Stimulated activated CD4-positive, alpha-beta T cell treated with anti-CD3 and anti-CD28 coated beads, Interleukin-1b, Interleukin-23, amount 100 ng/mL, for 4 hours (primary cell): ENCODE data around the gene ADGRL3.
"Not testable (repeated sequence)": the region's sequence is repeated elsewhere in the genome, so short reads cannot be mapped to it uniquely, and the experiment has no call there.

ENCODE experiments used
- DNase-seq, 2 donors: peaks; one replicate each; pipeline ENCODE4 v3.0.0-alpha.2; 2020; ENCODE audit warnings: low read depth in 2 of 2

Gene ADGRL3

GRCh38 chr4:61817071-61817470 lies 616.9 kb downstream of the ADGRL3 start:
- no peak for DNase-seq

- DNase-seq = no peak
Observed at GRCh38 chr4:61820136-61820535, 620.0 kb downstream of the ADGRL3 start.

DNA sequence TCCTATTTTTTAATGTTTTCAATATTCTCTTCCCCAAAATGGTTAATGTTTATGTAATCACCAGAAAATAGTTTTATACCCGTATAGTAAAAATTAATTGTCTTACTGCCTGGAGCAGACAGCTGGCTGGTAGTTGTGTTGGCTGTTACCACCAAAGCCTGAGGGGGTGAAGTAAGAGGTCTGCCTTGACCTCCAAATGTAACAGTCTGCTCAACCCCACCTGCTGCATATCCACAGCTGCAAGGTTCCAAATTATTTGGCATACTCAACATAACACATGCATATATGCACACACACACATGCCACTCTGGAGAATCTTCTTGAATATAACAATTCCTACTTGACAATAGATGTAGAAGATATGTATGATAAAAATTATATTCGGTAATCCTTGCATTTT lies 624.3 kb downstream of the ADGRL3 start:
- no peak for DNase-seq

- DNase-seq = no peak
Observed at GRCh38 chr4:61827907-61828391, 627.8 kb downstream of the ADGRL3 start.

DNA sequence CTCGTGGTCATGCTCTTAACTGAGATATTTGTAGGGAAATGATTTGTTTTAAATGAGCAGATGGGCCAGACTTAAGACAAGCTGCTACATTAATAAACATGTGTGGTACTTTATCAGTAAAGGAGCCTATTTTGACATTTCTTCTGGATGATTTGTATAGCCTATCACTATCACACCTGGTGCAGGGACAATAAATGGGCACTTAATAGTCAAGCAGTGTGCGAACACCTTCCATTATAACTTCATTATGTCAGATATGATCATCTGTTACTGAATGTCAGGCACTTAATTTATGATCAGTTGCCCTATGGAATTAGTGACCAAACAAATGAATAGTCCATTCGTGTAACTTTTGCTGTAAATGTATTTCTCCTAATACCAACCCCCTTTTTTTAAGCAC lies 628.8 kb downstream of the ADGRL3 start:
- no peak for DNase-seq

- DNase-seq = no peak
Observed at GRCh38 chr4:61831987-61832386, 631.9 kb downstream of the ADGRL3 start.

- no peak for DNase-seq
Observed at GRCh38 chr4:61837395-61837794, 637.3 kb downstream of the ADGRL3 start.

DNA sequence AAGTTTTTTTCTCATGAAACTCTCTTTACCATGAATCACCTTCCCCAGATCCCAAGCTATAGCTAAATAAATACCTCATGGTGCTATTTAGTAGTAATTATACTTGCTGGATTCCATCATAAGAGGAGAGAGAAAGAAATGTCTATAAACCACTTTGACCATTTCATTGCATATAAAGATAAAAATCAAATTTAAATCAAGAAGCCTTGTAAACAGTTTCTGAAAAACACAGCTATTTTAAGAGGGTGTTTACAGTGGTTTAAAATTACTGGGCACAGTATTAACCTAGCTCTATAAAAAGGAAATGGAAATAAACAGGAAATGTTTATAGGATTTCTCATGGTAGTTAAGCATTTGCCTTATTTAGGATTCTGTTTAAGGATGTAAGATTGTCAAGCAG lies 637.9 kb downstream of the ADGRL3 start:
- no peak for DNase-seq

- DNase-seq = no peak
Observed at GRCh38 chr4:61841714-61842113, 641.6 kb downstream of the ADGRL3 start.

- no peak for DNase-seq
Observed at GRCh38 chr4:61851126-61851525, 651.0 kb downstream of the ADGRL3 start.

GRCh38 chr4:61852105-61852504 lies 652.0 kb downstream of the ADGRL3 start:
- DNase-seq = not testable (repeated sequence)

GRCh38 chr4:61853041-61853440 lies 652.9 kb downstream of the ADGRL3 start:
- DNase-seq = no peak

DNA sequence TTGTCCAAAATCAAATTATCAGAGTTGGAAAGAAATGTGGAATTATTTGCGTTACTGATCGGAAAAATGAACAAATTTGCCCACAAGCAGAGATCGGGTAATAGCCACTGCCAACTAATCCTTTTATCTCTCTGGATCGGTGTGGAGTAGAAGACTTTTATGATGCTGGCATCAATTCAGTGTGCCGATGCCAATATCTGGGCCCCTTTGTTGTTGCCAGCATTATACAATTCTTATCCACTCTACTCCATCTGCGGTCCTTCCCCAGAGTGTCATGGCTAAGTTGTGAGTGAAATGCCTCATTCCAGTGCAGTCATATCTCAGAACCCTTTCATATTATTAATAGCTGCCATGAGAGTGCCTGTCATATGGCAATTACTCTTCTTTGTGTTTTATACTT lies 660.2 kb downstream of the ADGRL3 start:
- DNase-seq = no peak

GRCh38 chr4:61864286-61864685 lies 664.2 kb downstream of the ADGRL3 start:
- no peak for DNase-seq

DNA sequence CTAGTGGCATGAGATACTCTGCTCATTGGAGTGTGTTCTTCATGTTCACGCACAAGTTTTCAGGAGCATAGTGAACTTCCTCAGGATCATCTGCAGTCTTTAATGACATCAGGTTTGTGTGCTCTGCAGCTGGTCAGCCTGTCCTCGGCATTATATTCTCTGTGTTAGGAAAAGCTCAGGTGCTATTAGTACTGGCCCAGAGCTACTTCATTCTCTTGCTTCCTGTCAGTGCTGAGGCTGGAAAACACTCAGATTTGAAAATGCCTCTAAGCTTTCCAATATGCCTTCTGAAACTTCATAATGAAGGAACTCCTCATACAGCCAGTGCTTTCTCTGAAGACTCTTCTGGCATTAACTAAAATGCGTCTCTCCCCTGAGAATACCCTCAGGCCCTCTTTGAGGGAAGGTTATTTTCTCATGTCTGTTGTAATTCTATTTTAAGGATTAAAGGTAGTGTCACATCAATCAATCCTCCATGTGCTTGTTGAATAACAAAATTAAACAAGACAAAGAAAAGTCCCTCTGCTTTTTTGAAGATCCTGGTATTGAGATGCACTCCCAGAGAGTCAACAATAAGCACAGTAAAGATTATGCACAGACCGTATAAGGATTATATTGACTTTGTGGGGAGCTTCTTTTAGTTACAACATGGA lies 666.4 kb downstream of the ADGRL3 start:
- no peak for DNase-seq

DNA sequence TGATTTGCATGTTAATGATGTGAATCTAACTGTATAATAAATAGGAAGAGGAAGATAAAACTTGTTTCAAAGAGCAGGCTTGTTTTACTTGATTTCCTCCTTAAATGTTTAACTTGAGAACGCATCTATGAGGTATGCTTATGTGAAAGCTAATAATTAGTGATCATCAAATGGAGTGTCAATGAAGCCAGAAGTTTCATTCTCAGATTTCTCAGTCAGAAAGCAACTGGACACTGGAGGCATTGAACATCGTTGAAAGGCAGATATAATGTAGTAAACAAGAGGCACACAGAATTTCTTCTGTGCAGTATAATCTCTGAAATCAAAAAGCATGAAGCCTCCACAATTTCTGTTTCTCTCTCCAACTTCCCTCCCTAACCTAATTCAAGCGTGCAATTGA lies 672.9 kb downstream of the ADGRL3 start:
- no peak for DNase-seq

- DNase-seq = no peak
Observed at GRCh38 chr4:61877266-61877665, 677.1 kb downstream of the ADGRL3 start.

DNA sequence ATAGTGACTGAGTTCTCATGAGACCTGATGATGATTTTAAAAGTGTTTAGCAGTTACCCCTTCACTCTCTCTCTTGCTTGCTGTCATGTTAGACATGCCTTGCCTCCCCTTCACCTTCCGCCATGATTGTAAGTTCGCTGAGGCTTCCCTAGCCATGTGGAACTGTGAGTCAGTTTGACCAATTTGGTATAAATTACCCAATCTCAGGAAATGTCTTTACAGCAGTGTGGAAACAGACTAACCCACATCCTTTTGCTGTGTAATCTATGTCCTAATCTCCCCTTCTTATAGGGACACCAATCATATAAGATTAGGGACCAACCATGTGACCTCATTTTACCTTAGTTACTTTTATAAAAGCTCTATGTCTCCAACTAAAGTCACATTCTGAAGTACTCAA lies 677.8 kb downstream of the ADGRL3 start:
- no peak for DNase-seq

DNA sequence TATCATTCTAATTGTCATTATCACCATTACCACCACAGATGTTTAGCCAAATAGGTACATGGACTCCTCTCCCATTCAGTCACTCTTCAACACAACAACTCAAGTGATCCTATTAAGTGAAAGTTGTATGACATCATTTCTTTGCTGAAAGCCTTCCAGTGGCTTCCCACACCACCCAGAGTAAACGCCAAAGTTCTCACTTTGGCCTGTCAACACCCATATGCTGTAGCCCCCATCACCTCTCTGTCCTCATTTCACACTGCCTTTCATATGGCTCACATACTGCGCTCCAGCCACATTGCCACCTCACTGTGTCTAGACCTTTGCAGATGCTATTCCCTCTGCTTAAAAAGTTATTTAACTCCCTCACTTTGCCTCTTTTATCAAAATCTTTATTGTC lies 682.3 kb downstream of the ADGRL3 start:
- DNase-seq = no peak

DNA sequence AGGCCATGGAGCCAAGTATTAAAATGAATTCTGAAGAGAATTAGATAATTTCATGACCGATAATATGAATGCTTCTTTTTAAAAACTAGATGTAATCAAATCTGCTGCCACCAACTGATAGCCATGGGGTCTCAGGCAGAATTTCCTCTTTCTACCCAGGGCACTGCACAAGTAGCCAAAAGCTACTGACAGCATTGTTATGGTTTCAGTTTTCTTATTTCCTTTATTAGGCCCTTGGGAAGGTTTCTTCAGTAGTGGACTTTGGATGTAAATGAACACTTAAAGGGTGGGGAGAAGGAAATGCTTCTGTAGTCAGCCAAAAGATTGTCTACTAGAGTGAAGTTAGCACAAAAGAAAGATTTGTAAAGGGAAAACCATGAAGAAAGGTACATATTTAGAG lies 686.0 kb downstream of the ADGRL3 start:
- no peak for DNase-seq

GRCh38 chr4:61889117-61889516 lies 689.0 kb downstream of the ADGRL3 start:
- DNase-seq = no peak

GRCh38 chr4:61890321-61890720 lies 690.2 kb downstream of the ADGRL3 start:
- no peak for DNase-seq

DNA sequence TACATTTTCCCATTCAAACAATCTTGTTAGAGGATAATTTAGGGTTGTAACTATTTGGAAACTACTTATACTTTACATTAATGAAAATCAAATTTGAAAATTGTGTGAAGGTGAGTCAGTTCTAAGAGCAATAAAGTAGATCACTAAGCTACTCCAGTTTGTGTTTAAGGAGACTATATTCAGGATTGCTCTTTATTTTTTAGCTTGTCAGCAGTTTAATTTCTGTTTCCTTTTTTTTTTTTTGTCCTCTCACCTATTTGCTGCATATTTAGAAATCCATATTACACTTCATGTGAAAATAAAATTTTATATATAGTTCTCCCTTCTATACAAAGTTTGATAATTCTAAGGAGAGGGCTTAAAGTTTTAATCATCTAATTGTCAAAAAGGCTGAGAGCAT lies 691.8 kb downstream of the ADGRL3 start:
- no peak for DNase-seq

DNA sequence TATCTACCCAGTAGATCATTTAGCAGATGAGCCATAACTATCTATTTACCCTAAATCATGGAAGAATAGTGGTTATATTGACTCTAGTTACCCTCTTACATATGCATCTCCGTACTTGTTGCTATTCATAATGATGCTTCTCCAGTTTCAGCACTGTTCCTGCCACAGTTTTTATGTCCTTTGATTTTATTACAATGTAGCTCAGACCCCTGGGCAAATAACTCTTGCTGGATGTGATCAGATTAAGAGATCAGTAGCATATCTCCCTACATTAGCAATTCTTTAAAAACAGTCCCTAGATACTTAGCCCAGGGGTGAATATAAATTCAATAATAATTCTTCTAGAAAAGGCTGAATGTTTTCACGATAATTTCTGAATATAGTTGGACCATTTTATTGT lies 696.5 kb downstream of the ADGRL3 start:
- no peak for DNase-seq
